ENCODE results near the gene FAM241B.

Gene FAM241B

DNA sequence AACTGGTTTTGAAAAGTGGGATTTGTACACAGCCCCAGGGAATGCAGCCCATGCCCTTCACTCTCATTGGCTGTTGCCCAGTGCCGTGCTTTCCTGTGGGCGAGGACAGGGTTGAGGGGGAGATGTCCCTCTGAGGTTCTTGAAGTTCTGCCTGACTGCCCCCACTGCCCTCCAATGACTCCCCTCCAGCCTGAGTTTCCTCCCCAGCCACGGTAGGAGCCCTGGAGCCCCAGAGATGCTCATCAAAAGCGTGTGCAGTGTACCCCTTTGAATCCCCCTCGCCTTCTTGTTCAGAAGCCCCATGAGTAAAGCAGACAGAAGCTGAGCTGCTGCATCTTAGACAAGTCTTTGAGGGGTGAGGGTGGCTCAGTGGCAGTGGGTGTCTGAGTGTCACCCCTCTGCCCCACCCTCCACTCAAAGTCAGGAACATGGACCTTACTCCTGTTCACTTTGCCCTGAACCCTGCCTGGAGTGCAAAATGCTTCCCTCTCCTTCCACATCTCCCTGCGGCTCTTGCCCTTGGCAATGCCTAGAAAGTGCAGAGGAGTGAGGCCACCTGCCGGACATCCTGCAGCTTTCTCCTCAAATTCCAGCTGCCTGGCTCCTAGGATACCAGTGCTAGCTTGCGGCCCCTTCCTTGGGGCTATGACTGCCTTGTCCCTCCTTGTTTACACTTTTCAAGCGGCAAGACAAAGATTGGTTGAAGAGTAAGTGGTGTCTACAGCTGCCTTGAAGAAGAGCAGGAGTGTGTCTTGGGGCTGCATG, 19.9 kb downstream of the FAM241B start:
- no peak for DNase-seq

DNA sequence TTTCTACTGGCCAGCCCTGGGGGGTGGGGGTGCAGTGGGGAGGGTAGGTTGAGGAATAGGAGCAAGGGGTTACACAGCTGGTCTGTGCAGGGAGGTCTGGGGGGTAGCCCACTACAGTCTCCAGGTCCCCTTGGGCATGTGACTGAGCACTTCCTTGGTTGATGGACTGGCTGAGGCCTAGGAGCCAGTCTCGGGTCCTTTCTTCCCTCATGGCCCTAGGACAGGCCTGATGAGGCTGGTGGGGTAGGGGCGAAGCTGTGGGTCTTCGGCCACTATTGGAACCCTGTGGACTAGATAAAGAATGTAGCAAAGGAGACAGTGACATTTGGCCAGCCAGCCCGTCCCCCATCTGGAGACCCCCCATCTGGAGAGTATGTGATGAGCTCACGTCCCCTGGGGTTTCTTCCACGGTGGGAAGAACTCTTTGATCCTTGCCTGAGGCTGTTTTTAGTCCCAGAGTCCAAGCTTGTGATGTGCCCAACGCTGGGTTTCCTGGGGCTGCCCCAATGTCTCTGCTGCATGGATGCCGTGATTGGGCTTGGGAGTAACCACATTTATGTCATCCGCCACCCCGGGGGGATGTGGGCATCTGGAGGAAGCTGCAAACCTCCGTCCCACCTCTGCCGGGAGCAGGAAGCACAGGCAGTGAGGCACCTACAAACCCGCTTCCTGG, 20.7 kb downstream of the FAM241B start:
- no peak for DNase-seq

DNA sequence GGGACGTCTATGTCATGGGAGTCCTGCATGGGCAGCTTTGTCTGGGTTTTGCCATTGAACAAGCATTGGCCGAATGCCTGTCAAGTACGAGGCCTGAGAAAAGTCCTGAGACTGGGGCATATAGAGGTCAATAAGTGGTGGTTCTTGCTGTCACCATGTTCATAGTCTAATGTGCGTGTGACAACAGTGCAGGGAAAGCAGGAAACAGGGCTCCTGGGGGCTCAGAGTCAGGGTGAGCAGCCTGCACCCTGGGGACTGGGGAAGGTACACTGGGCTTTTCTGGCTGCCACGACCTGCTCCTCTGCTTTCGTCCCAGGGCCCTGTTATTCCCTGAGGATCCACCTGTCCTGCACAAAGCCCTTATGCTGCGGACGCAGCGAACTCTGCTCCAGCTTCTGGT, 21.3 kb downstream of the FAM241B start:
- no peak for DNase-seq

DNA sequence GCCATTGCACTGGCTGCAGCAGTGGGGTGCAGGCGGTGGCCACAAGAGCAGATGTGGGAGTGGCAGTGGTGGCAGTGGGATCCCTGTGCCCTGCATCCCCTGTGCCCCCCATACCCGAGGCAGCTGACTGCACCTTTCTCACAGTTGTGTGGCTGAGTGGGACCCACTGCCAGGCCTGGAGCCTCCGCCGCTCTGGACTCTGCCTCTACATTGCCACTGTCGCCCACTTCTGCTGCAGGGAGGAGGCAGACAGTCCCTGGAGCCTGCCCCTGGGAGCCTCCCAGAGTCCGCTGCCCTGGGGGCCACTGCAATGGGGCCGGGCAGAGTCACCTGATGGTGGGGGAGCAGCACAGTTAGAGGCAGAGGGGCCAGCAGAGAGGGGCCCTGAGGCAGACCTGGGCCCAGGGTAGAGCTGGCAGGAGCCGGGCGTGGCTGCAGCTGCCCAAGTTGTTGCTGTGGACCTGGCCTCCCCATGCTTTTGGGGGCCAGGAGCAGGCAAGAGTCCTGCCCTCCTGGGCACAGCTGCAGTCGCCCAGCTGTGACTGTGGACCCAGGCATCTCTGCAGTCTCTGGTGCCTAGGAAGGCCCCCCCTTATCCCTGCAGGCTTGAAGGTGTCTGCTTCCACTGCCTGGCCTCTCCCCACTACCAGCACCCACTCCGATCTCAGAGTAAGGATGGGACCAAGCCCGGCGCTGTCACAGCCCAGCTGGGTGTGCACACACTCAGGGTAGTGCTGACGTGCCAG, 22.2 kb downstream of the FAM241B start:
- no peak for DNase-seq

DNA sequence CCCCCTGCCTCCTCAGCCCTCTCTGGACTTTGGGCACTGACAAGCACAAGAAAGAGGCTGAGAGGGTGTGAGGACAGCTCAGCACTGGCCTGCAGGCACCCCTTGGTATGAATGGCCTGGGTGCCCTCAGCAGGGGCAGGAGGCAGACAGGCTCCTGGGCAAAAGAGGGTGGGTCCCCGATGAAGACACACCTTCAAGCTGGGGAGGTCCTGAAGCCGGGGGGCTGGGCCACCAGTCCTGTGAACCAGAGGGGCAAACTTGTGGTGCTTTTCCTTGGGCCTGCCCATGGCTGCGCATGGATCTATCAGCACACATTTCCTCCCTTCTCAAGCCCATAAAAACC, 22.8 kb downstream of the FAM241B start:
- DNase-seq = no peak

DNA sequence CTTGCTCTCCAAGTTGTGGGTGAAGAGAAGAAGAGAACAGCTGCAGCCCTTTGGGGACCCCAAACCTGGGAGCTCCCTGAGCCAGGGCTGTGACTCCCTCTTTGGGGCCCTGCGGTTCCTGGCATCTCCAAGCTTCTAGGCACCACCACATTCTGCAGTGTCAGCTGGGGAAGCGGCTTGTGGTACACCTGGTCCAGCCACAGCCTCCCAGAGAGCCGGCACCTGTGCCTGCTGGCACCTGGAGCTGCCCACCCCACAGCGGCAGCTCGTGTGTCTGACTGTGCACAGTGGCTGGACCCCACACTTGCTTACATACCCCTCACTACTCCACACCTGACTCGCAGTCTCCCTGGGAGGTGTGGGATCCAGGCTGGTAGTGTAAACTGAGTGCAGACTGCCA, 23.5 kb downstream of the FAM241B start:
- no peak for DNase-seq

DNA sequence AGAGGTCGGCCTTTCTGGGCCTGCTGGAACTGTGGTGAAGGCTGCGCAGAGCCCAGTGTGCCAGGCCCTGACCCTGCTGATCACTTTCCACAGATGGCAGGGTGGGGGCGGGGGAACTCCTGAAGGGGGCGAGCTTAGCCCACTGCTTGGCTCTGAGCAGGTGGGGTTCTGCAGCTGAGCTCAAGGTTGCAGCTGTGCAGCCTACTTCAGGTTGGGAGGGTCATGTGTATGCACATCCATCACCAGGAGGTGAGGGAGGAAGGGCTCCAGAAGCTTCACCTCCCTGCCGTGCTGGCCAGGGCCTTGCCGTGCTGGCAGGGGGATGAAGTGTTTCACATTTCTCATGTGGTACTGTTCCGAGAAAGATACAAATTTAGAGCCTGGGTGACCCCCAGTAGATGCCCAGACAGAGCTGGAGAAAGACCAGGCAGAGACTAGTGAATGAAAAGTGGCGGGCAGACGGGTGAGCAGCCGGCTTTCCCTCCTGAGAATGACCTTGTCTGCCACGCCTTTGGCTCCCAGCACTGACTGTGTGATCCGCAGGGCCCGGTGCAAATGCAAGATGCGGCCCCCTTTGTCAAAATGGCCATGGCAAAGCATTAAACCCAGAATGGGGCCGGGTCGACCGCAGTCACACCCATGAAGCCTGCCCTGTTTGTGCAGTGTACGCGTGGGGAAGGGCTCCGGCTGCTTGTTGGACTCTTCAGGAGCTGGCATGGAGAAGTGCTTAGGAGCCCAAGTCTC, 25.2 kb downstream of the FAM241B start:
- DNase-seq = peak; percentile 10

DNA sequence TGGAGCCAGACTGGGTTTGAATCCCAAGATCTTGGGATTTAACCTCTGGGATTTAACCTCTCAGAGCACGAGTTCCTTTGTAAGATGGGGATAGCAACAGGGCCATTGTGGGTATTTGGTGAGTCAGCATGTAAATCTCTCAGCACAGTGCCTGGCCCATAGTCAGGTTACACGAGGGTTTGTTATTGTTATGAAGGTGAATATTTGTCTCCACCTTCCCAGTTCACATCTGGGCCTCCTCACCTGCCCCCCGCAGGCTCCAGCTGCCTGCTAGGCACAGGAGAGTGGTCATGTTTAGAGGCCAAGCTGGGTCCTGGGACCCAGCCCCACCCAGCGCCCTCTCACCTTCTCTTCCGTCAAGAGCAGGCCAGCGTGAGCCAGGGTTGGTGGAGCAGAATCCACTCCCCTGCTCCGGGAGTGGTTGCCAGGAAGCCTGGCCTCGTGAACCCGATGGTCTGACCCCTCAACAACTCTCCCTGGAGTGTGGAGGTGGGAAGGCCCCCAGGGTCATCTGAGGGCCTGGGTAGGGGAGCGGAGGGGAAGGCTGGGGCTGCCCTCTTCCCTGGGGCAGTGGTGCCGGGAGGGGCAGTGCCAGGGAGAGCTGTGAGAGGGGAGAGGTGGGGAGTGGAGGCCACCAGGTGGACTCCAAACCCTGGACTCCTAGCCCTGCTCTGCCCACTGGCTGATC, 26.0 kb downstream of the FAM241B start:
- DNase-seq = no peak

DNA sequence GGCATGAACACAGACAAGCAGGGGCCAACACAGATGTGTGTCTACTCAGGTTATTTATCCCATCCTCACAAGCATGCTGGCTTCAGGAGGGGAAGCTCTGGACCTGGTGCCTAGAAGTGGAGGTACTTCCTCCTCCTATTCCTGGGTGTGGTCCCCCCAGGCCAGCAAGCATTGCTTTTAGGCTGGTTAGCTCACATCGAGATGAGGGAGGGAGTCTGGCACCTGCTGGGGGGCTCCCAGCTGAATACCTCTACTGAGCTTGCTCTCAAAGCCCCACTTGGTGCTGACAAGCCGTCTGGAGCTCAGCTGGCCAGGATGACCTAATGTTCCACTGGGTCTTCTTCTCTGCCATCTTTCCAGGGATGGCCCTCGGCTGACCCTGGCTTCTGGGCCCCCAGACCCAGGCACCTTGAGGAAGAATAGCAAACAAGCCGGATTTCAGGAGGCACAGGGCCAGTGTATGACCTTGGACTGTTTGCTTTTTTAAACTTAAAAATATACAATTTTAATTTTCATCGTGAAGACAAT, 26.8 kb downstream of the FAM241B start:
- peak; percentile 40 for DNase-seq

DNA sequence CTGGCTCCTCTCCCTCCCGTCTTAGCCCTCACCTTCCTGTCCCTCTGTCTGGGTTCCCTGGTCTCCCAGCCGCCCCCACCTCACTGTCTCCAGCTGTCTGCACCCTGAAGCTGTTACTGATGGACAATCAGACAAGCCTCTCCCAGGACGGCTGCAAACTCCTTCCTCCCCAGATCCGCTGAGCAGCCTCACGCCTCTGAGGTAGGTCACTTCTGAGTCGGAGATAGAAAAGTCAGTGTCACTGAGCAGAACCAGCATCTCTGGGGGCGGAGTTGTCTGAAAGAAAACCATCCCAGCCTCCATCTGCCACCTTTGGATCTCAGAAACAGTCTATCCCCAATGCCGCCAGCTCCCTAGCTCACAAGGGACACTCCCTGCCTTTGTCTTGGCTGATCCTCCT, 27.4 kb downstream of the FAM241B start:
- no peak for DNase-seq

DNA sequence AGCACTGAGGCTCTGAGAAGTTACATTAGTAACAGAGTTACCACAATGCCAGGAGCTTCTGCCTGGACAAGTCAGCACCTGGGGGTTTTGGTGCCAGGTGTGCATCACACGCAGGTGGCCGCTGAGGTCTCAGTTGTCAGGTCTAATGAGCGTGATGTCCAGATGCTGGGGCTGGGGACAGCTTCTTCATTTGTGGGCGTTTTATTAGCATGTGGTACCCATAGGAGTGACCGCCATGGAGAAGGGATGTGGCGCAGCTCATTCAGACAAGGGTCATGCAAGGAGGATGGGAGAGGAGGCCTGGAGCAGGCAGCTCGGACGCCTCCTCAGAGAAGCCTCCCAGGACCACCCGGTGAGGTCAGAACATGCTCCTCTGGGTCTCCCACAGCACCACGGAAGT, 27.8 kb downstream of the FAM241B start:
- no peak for DNase-seq

DNA sequence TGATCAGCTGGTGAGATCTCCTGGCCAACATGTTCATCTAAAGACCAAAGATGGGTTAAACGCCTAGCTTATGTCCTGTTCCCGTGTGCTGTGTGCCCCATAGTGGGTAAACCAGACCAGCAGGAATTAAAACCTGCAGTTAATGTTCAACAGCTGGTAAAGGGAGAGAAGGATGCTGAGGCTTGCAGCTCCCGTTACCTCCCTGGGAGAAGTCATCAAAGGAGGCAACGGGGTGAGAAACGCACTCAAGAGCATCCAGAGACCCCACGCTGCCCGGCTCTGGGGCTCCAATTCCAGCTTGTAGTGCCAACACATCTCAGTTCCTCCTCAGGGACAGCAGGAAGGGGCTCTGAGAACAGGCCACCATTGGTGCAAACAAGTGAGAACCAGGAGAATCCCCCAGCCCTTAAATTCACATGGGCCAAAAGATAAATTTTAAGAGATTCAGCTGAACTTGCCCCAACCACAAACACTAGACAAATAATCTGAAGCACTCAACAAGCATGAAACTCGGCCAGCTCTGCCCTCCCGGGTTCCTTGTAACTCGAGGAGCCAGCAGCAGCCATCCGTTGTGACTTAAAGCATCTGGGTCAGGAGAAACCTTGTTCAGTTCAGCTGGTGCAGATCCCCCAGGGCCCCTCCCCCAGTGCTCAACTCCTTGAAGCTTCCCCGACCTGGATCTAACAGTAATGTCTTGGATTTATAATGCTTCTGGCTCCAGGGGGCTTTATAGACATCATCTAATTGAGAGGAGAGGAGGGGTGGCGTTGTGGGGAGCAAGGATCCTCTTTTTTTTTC, 29.4 kb downstream of the FAM241B start:
- DNase-seq = peak; percentile 21

DNA sequence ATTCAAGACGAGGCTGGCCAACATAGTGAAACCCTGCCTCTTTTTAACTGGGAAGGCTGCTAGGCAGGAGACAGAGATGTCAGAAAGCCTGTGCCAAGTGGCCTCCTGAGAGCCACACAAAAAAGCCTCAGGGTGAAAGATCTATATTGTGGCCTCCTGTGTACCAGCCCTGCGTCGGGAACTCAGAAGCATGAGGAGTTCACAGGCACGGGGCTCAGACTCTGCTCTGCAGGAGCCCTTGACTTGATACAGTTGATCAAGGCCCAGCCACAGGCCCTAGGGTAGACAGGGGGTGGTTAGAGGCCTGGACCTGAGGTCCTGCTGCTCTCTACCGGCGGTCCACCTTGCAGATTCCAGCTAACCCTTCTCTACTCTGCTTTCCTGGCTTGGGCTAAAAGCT, 30.2 kb downstream of the FAM241B start:
- DNase-seq = no peak

DNA sequence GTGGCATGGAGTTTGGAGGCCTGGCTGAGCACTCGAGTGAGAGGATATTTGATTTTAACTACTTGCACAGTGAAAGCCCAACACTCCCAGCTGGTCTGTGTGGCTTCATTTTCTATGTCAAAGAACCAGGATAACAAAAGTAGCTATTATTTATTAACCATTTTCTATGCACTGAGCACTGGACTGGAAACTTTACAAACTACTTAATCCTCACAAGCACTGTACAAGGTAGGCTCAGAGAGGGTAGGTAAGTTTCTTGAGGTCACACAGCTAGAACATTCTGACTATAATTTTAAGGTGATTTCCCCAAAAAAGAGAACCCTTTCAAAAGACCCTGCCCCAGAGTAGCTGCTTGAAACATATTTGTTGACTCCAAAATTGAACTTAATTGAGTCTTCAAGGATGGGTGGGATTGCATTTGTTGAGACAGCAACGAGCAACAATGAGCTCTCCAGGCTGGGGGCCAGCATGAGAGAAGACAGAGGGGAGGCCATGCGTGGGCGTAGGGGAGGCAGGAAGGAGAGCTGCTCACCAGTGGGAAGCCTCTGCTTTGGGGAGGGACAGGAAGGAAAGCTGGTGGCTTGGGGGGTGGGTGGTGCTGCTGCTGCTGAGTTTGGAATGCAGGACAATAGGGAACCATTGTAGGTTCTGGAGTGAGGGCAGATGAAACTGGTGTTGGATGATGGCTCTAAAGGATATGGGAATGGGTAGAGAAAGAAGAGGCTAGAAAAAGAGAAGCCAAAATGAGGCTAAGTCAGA, 31.5 kb downstream of the FAM241B start:
- peak; percentile 63 for DNase-seq

DNA sequence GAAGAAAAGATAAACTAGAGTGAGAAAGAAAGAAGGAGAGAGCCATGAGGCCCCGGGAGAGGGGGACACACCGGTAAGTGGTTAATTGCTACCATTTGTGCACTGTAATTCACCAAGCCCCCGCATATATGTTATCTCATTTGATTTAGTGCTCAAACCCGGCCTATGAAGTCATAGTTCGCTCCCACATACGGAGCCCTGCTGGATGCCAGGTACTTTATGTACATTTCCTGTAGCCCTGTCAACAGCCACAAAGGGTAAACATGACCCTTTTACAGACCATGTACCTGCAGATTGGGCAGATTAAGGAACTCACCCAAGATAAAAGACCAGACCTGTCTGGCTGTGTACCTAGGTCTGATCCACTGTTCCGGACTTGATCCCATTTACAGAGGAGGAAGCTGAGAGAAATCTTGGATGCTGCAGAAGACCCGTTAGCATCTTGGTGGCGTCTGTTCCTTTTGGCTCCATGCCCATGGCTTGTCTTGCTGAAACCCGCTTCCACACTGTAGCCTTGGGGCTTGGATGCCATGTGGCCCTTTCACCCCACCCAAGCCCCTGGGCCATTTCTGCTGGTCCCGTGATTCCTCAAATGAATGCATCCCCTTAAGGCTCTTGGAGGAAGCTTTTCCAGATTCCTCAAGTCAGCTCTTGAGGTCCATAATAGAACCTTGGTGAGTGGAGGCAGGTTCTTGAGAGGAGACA, 32.3 kb downstream of the FAM241B start:
- peak; percentile 87 for DNase-seq

DNA sequence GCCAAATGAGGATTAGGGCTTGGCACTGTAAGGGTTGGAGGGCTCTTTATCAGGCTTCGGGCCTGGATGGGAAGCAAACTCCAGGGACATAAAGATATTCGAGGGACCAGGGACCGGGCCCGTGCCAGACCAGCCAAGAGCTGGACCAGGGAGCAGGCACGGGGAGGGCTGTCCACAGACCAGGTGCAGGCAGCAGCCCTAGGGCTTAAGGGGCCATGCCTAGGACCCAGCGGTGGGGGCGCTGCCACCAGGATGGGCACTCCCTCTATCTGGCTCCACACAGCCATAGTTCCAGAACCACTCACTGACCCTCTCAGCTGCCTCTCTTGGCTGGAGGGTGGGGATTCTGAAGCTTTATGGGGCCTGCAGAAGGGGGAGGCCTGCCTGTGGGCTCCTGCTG, 32.9 kb downstream of the FAM241B start:
- no peak for DNase-seq

DNA sequence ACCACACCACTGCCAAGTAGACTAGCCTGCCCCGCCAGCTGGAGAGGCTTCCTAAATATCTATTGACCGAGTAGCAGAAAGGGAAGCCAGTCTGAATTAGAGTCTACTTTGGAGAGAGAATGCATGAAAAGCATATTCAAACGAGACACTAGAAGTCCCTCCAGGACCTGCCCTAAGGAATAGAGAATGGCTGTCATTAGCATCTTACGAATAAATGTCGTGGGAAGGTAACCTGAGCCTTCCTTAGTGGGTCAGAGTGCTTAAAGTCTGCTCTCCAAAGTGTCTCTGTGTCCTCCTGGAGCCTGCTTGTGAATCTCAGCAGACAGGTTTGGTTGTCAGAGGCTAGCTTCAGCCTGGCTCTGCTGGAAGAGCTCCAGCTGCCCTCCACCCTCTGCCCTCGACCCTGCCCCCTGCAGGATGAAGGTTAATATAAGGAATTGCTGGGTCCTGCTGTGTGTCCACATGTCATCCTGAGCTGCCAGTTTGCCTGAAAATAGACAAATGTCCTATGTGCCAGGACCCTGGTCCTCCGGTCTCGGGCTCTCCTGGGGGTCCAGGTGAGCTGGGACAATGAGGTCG, 33.4 kb downstream of the FAM241B start:
- DNase-seq = no peak

DNA sequence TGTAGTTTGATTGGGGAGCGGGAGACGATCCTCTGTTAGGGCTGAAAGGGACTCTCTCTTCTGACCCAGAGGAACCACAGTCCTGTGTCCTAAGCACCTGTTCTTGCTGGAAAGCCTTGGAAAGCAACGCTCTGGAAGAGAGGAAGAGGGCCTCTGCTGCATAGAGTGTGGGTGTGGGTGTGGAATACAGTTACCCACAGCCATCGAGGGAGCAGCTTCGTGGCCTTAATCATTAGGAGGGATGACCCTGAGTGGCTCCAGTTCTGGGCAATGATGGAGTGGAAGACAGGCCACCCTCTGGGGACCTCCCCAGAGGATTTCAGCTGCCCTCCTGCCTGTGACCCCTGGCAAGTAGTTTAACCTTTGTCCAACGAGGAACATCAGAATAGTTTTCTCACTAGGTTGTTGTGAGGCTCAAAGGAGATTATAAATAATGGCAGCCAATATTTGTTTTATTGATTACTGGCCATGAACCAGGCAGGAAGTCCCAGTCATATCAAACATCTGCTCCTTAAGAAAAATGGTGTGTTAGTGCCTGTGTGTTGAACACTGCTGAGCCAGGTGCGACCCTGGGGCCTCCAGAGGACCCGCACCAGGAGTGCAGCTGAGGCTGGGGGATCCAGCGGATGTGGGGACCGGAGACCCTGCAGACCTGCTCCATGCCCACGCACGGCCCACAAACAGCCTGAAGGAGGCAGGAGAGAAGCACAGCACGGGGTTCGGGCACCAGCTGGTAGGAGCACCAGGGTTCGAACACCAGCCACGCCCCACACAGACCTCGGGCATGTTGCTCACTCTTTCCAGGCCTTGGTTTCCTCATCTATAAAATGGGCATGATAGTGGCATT, 35.6 kb downstream of the FAM241B start:
- no peak for DNase-seq

DNA sequence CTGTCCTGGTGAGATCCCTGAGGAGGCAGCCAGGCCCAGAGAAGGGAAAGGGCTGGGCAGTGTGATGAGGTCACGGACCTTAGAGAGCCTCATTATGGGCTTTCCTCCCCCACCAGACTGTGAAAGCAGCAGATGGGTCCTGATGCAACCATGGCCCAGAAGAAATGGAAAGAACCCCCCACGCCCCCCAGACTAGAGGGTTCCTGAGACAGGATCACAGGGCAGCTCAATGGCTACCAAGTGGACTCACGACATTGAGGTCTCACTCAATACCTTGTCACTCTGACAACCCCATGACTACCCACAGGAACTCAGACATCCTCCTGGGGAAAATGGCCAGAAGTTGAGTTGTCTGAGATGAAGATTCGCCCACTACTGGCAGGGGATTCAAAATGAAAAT, 36.7 kb downstream of the FAM241B start:
- DNase-seq = no peak

Data from NCI-H69 (cell line).